DND-41 (cell line): ENCODE data around the gene CDYL2.

ENCODE experiments used
- CTCF ChIP-seq: IDR thresholded peaks from 2 replicates; pipeline ENCODE4 v1.5.1; 2012; ENCODE audit warnings: borderline replicate concordance, low read length, moderate library complexity, mild to moderate bottlenecking; ENCODE audit not compliant: poor library complexity, severe bottlenecking; ENCODE audit errors: extremely low read depth
- EZH2 ChIP-seq: IDR thresholded peaks from 3 replicates; pipeline ENCODE4 v1.6.1; 2012; ENCODE audit warnings: borderline replicate concordance, low read depth, mild to moderate bottlenecking, moderate library complexity, low read length, inconsistent platforms; ENCODE audit not compliant: severe bottlenecking

DNA sequence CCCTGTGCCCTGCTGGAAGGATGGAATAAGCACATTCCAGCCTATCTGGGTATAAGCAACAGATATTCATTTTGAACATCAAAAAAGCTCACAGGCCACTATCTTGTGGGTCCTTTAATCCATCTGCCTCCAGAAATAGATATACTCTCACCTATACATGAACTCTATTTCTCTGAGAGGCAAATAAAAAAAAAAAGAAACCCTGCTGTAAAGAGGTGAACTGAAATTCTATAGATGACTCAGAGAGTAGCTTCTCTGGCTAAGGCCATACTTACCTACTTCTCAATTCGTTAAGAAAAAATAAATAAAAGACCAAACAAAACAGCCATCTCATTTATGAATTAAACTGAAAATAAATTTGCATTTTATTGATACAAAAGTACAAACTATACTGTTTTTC is 177.3 kb downstream of the CDYL2 start:
- TF ChIP-seq CTCF (no peak), EZH2 (no peak)
